ENCODE data around the gene ADAM22. TPM values are rescaled to one million over a fixed set of nuclear protein-coding genes. Genes with fewer than 3 reads are reported as not detected.

Gene ADAM22
- polyA plus RNA-seq, 1 of the 3 experiments (the other 2 are of a cell fraction), result 3.0 TPM

DNA sequence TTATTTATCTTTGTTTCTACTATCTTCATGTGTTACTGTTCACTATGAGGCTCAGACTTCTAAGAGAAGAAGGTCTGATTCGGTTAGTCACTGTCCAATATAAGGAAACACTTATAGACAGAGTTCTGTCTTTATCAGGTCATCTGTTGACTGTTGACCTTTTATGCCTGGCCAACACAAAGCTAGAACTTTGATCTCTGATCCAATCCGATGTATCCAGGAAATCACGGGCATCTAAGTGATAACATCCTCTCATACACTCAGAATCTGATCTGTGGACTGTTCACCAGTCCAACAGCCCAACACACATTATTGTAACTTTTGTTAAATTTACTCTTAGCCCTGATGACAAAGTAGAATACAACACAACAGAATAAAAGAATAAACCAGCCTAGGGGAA lies 171.2 kb downstream of the ADAM22 start:
- Histone ChIP-seq H4K20me1 (ENCODE audit: insufficient read depth) (no peaks in the 10 kb centered on the region), H3K4me1 (ENCODE audit: control insufficient read depth in 1 of 2, insufficient read depth in 2 of 2, low read depth in 1 of 2, low read length in 1 of 2) (peaks cover 0 to 2% of the 10 kb centered on the region in 2 experiments; a peak in 2 of 4 replicates), H3K27me3 (ENCODE audit: insufficient read depth) (no peaks in the 10 kb centered on the region), H3F3A (replicated peaks; ENCODE audit: insufficient read depth) (no peaks in the 10 kb centered on the region), H3K36me3 (replicated peaks in 1 of 2; ENCODE audit: control insufficient read depth in 1 of 2, insufficient read depth in 2 of 2, low read length in 1 of 2) (no peaks in the 10 kb centered on the region), H3K9me2 (no peaks in the 10 kb centered on the region), H3K9ac (no peak overlapping the region), H3K4me2 (no peak overlapping the region), H3K9me3 (no peaks in the 10 kb centered on the region), H3K79me2 (ENCODE audit: insufficient read depth) (no peaks in the 10 kb centered on the region), H3K4me3 (ENCODE audit: low read depth in 2 of 2, low read length in 1 of 2) (no peak overlapping the region), H3K27ac (ENCODE audit: low read depth in 2 of 2, low read length in 1 of 2) (no peak overlapping the region), H2AFZ (ENCODE audit: low read depth) (no peak overlapping the region)
- TF ChIP-seq SMC3 (IDR thresholded peaks at IDR 0.05; ENCODE audit: low read depth, low read length) (no peak), GATA2 (CRISPR knock-in tag; IDR thresholded peaks at IDR 0.05) (no peak), TCF12 (IDR thresholded peaks at IDR 0.05) (no peak), SIN3A (IDR thresholded peaks at IDR 0.05; ENCODE audit: borderline replicate concordance, low read depth, low read length) (no peak), RXRA (IDR thresholded peaks at IDR 0.05; ENCODE audit: borderline replicate concordance, low read depth) (no peak), POLR2AphosphoS5 (IDR thresholded peaks at IDR 0.05; ENCODE audit: low read depth, low read length) (no peak), ELF1 (IDR thresholded peaks at IDR 0.05) (no peak)
- TF ChIP-seq, protein P1, sequence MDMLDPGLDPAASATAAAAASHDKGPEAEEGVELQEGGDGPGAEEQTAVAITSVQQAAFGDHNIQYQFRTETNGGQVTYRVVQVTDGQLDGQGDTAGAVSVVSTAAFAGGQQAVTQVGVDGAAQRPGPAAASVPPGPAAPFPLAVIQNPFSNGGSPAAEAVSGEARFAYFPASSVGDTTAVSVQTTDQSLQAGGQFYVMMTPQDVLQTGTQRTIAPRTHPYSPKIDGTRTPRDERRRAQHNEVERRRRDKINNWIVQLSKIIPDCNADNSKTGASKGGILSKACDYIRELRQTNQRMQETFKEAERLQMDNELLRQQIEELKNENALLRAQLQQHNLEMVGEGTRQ (IDR thresholded peaks at IDR 0.05; ENCODE audit: borderline replicate concordance, low read depth, low read length), result no peak
- TF ChIP-seq, protein P2, sequence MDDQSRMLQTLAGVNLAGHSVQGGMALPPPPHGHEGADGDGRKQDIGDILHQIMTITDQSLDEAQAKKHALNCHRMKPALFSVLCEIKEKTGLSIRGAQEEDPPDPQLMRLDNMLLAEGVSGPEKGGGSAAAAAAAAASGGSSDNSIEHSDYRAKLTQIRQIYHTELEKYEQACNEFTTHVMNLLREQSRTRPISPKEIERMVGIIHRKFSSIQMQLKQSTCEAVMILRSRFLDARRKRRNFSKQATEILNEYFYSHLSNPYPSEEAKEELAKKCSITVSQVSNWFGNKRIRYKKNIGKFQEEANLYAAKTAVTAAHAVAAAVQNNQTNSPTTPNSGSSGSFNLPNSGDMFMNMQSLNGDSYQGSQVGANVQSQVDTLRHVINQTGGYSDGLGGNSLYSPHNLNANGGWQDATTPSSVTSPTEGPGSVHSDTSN (IDR thresholded peaks at IDR 0.05), result no peak
- TF ChIP-seq, protein P3, sequence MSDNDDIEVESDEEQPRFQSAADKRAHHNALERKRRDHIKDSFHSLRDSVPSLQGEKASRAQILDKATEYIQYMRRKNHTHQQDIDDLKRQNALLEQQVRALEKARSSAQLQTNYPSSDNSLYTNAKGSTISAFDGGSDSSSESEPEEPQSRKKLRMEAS (IDR thresholded peaks at IDR 0.05; ENCODE audit: low read depth), result no peak
- DNase-seq, result no peak
- WGBS (ENCODE audit: low lambda C conversion rate), result 88% methylated on average over 3 of the region's 3 CpGs
- ChIA-PET CTCF (interaction anchor here (0.5 to 2.3 kb wide), 4 partner anchors 9 to 308 kb away, joined by 3 to 12 read pairs (median 4); no protein-coding TSS in a partner anchor), POLR2A (no interaction called here)

DNA sequence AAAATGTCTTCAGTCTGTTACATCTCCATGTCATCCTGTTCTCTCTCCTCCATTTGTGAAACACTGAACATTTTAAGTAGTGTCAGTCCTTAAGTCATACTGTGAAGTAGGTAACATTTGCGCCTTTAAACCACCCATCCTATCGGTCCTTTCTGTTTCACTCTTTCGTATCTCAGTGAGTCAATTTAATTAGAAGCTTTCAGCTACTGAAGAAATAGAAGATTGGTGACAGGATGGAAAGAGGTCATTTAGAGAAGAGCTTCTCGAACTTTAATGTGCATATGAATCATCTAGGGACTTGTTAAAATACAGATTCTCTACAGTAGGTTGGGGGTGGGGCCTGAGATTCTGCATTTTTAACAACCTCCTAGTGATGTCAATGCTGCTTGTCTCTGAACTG lies 172.4 kb downstream of the ADAM22 start:
- Histone ChIP-seq H3K9me3 (no peaks in the 10 kb centered on the region), H2AFZ (ENCODE audit: low read depth) (no peak overlapping the region), H3K79me2 (ENCODE audit: insufficient read depth) (no peaks in the 10 kb centered on the region), H3K9me2 (no peaks in the 10 kb centered on the region), H3K9ac (no peak overlapping the region), H3K4me3 (ENCODE audit: low read depth in 2 of 2, low read length in 1 of 2) (no peak overlapping the region), H3K4me1 (ENCODE audit: control insufficient read depth in 1 of 2, insufficient read depth in 2 of 2, low read depth in 1 of 2, low read length in 1 of 2) (peaks cover 0 to 2% of the 10 kb centered on the region in 2 experiments; a peak in 2 of 4 replicates), H3F3A (replicated peaks; ENCODE audit: insufficient read depth) (no peaks in the 10 kb centered on the region), H3K27ac (ENCODE audit: low read depth in 2 of 2, low read length in 1 of 2) (no peak overlapping the region), H4K20me1 (ENCODE audit: insufficient read depth) (no peaks in the 10 kb centered on the region), H3K36me3 (replicated peaks in 1 of 2; ENCODE audit: control insufficient read depth in 1 of 2, insufficient read depth in 2 of 2, low read length in 1 of 2) (no peaks in the 10 kb centered on the region), H3K27me3 (ENCODE audit: insufficient read depth) (no peaks in the 10 kb centered on the region), H3K4me2 (no peak overlapping the region)
- ChIA-PET CTCF (interaction anchor here (1.0 to 2.3 kb wide), 2 partner anchors 10 to 12 kb away, joined by 3 to 12 read pairs; no protein-coding TSS in a partner anchor), POLR2A (no interaction called here)
- 73% methylated on average over 4 of the region's 4 CpGs for WGBS (ENCODE audit: low lambda C conversion rate)
- TF ChIP-seq, protein P3 (IDR thresholded peaks at IDR 0.05; ENCODE audit: low read depth), result no peak
- TF ChIP-seq, protein P1 (IDR thresholded peaks at IDR 0.05; ENCODE audit: borderline replicate concordance, low read depth, low read length), result no peak
- TF ChIP-seq, protein P4, sequence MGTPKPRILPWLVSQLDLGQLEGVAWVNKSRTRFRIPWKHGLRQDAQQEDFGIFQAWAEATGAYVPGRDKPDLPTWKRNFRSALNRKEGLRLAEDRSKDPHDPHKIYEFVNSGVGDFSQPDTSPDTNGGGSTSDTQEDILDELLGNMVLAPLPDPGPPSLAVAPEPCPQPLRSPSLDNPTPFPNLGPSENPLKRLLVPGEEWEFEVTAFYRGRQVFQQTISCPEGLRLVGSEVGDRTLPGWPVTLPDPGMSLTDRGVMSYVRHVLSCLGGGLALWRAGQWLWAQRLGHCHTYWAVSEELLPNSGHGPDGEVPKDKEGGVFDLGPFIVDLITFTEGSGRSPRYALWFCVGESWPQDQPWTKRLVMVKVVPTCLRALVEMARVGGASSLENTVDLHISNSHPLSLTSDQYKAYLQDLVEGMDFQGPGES (IDR thresholded peaks at IDR 0.05; ENCODE audit: low read depth, low read length), result no peak
- TF ChIP-seq GATA2 (CRISPR knock-in tag; IDR thresholded peaks at IDR 0.05) (no peak), NFIC (IDR thresholded peaks at IDR 0.05; ENCODE audit: borderline replicate concordance) (no peak), SIN3A (IDR thresholded peaks at IDR 0.05; ENCODE audit: borderline replicate concordance, low read depth, low read length) (no peak), JUND (IDR thresholded peaks at IDR 0.05) (no peak)
- TF ChIP-seq, protein P5, sequence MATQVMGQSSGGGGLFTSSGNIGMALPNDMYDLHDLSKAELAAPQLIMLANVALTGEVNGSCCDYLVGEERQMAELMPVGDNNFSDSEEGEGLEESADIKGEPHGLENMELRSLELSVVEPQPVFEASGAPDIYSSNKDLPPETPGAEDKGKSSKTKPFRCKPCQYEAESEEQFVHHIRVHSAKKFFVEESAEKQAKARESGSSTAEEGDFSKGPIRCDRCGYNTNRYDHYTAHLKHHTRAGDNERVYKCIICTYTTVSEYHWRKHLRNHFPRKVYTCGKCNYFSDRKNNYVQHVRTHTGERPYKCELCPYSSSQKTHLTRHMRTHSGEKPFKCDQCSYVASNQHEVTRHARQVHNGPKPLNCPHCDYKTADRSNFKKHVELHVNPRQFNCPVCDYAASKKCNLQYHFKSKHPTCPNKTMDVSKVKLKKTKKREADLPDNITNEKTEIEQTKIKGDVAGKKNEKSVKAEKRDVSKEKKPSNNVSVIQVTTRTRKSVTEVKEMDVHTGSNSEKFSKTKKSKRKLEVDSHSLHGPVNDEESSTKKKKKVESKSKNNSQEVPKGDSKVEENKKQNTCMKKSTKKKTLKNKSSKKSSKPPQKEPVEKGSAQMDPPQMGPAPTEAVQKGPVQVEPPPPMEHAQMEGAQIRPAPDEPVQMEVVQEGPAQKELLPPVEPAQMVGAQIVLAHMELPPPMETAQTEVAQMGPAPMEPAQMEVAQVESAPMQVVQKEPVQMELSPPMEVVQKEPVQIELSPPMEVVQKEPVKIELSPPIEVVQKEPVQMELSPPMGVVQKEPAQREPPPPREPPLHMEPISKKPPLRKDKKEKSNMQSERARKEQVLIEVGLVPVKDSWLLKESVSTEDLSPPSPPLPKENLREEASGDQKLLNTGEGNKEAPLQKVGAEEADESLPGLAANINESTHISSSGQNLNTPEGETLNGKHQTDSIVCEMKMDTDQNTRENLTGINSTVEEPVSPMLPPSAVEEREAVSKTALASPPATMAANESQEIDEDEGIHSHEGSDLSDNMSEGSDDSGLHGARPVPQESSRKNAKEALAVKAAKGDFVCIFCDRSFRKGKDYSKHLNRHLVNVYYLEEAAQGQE (IDR thresholded peaks at IDR 0.05; ENCODE audit: low read depth, low read length), result no peak
- TF ChIP-seq, protein P6, sequence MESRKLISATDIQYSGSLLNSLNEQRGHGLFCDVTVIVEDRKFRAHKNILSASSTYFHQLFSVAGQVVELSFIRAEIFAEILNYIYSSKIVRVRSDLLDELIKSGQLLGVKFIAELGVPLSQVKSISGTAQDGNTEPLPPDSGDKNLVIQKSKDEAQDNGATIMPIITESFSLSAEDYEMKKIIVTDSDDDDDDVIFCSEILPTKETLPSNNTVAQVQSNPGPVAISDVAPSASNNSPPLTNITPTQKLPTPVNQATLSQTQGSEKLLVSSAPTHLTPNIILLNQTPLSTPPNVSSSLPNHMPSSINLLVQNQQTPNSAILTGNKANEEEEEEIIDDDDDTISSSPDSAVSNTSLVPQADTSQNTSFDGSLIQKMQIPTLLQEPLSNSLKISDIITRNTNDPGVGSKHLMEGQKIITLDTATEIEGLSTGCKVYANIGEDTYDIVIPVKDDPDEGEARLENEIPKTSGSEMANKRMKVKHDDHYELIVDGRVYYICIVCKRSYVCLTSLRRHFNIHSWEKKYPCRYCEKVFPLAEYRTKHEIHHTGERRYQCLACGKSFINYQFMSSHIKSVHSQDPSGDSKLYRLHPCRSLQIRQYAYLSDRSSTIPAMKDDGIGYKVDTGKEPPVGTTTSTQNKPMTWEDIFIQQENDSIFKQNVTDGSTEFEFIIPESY (IDR thresholded peaks at IDR 0.05; ENCODE audit: borderline replicate concordance, low read depth), result no peak
- no peak for DNase-seq

All from SK-N-SH (cell line).